NCI-H1048 (cell line): ENCODE measurements around the gene FBXO47.
"Not testable (repeated sequence)": the region's sequence is repeated elsewhere in the genome, so short reads cannot be mapped to it uniquely, and the experiment has no call there.

ENCODE experiments used
- DNase-seq: peaks from one replicate; lab custom pipeline; 2025; lab: John Stamatoyannopoulos, UW

The FBXO47 gene

GRCh38 chr17:38980490-38981217 is 13.5 kb upstream of the FBXO47 start:
- DNase-seq, result no peak

- DNase-seq, result no peak
Observed at GRCh38 chr17:38978180-38978579, 11.0 kb upstream of the FBXO47 start.

GRCh38 chr17:38976187-38976551 is 9.0 kb upstream of the FBXO47 start:
- not testable (repeated sequence) for DNase-seq

GRCh38 chr17:38970804-38971203 is 3.6 kb upstream of the FBXO47 start:
- DNase-seq, result no peak

GRCh38 chr17:38970128-38970527 is 2.9 kb upstream of the FBXO47 start:
- DNase-seq, result no peak

GRCh38 chr17:38969281-38969680 is 2.1 kb upstream of the FBXO47 start:
- DNase-seq, result no peak

GRCh38 chr17:38961413-38961812 is 5.8 kb downstream of the FBXO47 start:
- no peak for DNase-seq

GRCh38 chr17:38960402-38960801 is 6.8 kb downstream of the FBXO47 start:
- DNase-seq, result no peak

GRCh38 chr17:38959508-38959907 is 7.7 kb downstream of the FBXO47 start:
- DNase-seq, result no peak

GRCh38 chr17:38958756-38959155 is 8.4 kb downstream of the FBXO47 start:
- DNase-seq, result no peak

- DNase-seq, result no peak
Observed at GRCh38 chr17:38958326-38958725, 8.9 kb downstream of the FBXO47 start.

- not testable (repeated sequence) for DNase-seq
Observed at GRCh38 chr17:38953800-38954199, 13.4 kb downstream of the FBXO47 start.

- no peak for DNase-seq
Observed at GRCh38 chr17:38947189-38947588, 20.0 kb downstream of the FBXO47 start.

GRCh38 chr17:38943607-38944006 is 23.6 kb downstream of the FBXO47 start:
- no peak for DNase-seq

- no peak for DNase-seq
Observed at GRCh38 chr17:38942696-38943334, 24.4 kb downstream of the FBXO47 start.

GRCh38 chr17:38940404-38940803 is 26.8 kb downstream of the FBXO47 start:
- DNase-seq, result no peak

- no peak for DNase-seq
Observed at GRCh38 chr17:38939987-38940386, 27.2 kb downstream of the FBXO47 start.

GRCh38 chr17:38933962-38934361 is 33.2 kb downstream of the FBXO47 start:
- DNase-seq, result not testable (repeated sequence)

GRCh38 chr17:38930782-38931181 is 36.4 kb downstream of the FBXO47 start:
- not testable (repeated sequence) for DNase-seq

- DNase-seq, result no peak
Observed at GRCh38 chr17:38926293-38927070, 40.7 kb downstream of the FBXO47 start.

- DNase-seq, result no peak
Observed at GRCh38 chr17:38925263-38925995, 41.8 kb downstream of the FBXO47 start, which contains the start of gene LASP1NB. Gene LASP1NB, plus strand, starts transcription at chr17:38925614.
